ENCODE measurements around the gene ISOC1. TPM values are rescaled to one million over a fixed set of nuclear protein-coding genes. Genes with fewer than 3 reads are reported as not detected.

ISOC1 gene
- total RNA-seq, 3 donors from 2014 or later (not counting 1 experiment from before 2014, with no cell fraction given): 11.3 to 15.5 (median 15.1) TPM

GRCh38 chr5:129069292-129069691, 25.3 kb upstream of the ISOC1 start:
- Mint-ChIP-seq H3K9me3 (no peaks in the 10 kb centered on the region), H3K27ac (no peak overlapping the region), H3K4me1 (no peaks in the 10 kb centered on the region), H3K4me3 (no peak overlapping the region), H3K27me3 (ENCODE audit: low read depth in 2 of 2) (peaks cover 14 to 31% of the 10 kb centered on the region in 2 donors), H3K36me3 (no peaks in the 10 kb centered on the region)
- Histone ChIP-seq H3K27me3 (ENCODE audit: control insufficient read depth, insufficient read depth, low read length) (no peaks in the 10 kb centered on the region), H3K4me1 (ENCODE audit: control insufficient read depth, insufficient read depth, low read length) (no peaks in the 10 kb centered on the region), H3K27ac (ENCODE audit: low read length) (no peak overlapping the region), H3K4me3 (ENCODE audit: low read length) (no peak overlapping the region), H3K9me3 (ENCODE audit: control insufficient read depth, insufficient read depth, low read length) (no peaks in the 10 kb centered on the region), H3K36me3 (ENCODE audit: control insufficient read depth, insufficient read depth, low read length) (no peaks in the 10 kb centered on the region)
- TF ChIP-seq CTCF (IDR thresholded peaks at IDR 0.05): no peak
- no CpG with 5 or more reads among the region's 2 CpGs for WGBS (ENCODE audit: insufficient coverage)
- intact Hi-C loops (cut with micrococcal nuclease): no loop called here
- DNase-seq: no peak
- no peak for ATAC-seq

- Mint-ChIP-seq H3K4me1 (no peaks in the 10 kb centered on the region), H3K9me3 (no peaks in the 10 kb centered on the region), H3K36me3 (no peaks in the 10 kb centered on the region), H3K4me3 (no peak overlapping the region), H3K27me3 (ENCODE audit: low read depth in 2 of 2) (peaks cover 11 to 39% of the 10 kb centered on the region in 2 donors), H3K27ac (no peak overlapping the region)
- Histone ChIP-seq H3K9me3 (ENCODE audit: control insufficient read depth, insufficient read depth, low read length) (no peaks in the 10 kb centered on the region), H3K4me3 (ENCODE audit: low read length) (no peak overlapping the region), H3K27ac (ENCODE audit: low read length) (no peak overlapping the region), H3K4me1 (ENCODE audit: control insufficient read depth, insufficient read depth, low read length) (no peaks in the 10 kb centered on the region), H3K27me3 (ENCODE audit: control insufficient read depth, insufficient read depth, low read length) (no peaks in the 10 kb centered on the region), H3K36me3 (ENCODE audit: control insufficient read depth, insufficient read depth, low read length) (no peaks in the 10 kb centered on the region)
- 92% methylated on average over 2 of the region's 3 CpGs for WGBS (ENCODE audit: insufficient coverage)
- intact Hi-C loops (cut with micrococcal nuclease): no loop called here
- DNase-seq: no peak
- no peak for ATAC-seq
- TF ChIP-seq CTCF (IDR thresholded peaks at IDR 0.05): no peak
Observed at GRCh38 chr5:129073111-129073510, 21.4 kb upstream of the ISOC1 start.

GRCh38 chr5:129074903-129075302, 19.6 kb upstream of the ISOC1 start:
- no peaks in the 10 kb centered on the region for H3K4me1 Mint-ChIP-seq
- H3K4me3 Mint-ChIP-seq: no peak overlapping the region
- Histone ChIP-seq H3K36me3 (ENCODE audit: control insufficient read depth, insufficient read depth, low read length) (no peaks in the 10 kb centered on the region), H3K9me3 (ENCODE audit: control insufficient read depth, insufficient read depth, low read length) (no peaks in the 10 kb centered on the region), H3K27ac (ENCODE audit: low read length) (no peak overlapping the region), H3K4me1 (ENCODE audit: control insufficient read depth, insufficient read depth, low read length) (no peaks in the 10 kb centered on the region), H3K4me3 (ENCODE audit: low read length) (no peak overlapping the region), H3K27me3 (ENCODE audit: control insufficient read depth, insufficient read depth, low read length) (no peaks in the 10 kb centered on the region)
- 70% methylated on average over 3 of the region's 4 CpGs for WGBS (ENCODE audit: insufficient coverage)
- intact Hi-C loops (cut with micrococcal nuclease): no loop called here
- ATAC-seq: no peak
- no peaks in the 10 kb centered on the region for H3K36me3 Mint-ChIP-seq
- H3K27ac Mint-ChIP-seq: no peak overlapping the region
- DNase-seq: no peak
- no peaks in the 10 kb centered on the region for H3K9me3 Mint-ChIP-seq
- TF ChIP-seq CTCF (IDR thresholded peaks at IDR 0.05): no peak
- peaks cover 5 to 29% of the 10 kb centered on the region in 2 donors for H3K27me3 Mint-ChIP-seq (ENCODE audit: low read depth in 2 of 2)

- intact Hi-C loops (cut with micrococcal nuclease): no loop called here
Observed at GRCh38 chr5:129077433-129078075, 17.0 kb upstream of the ISOC1 start.

More at GRCh38 chr5:129077433-129078075, 17.0 kb upstream of the ISOC1 start:
- no peak for TF ChIP-seq CTCF (IDR thresholded peaks at IDR 0.05)
- H3K4me1 Mint-ChIP-seq: no peaks in the 10 kb centered on the region
- H3K36me3 Mint-ChIP-seq: no peaks in the 10 kb centered on the region
- 71% methylated on average over 1 of the region's 3 CpGs for WGBS (ENCODE audit: insufficient coverage)
- Histone ChIP-seq H3K36me3 (ENCODE audit: control insufficient read depth, insufficient read depth, low read length) (no peaks in the 10 kb centered on the region), H3K27me3 (ENCODE audit: control insufficient read depth, insufficient read depth, low read length) (no peaks in the 10 kb centered on the region), H3K4me1 (ENCODE audit: control insufficient read depth, insufficient read depth, low read length) (no peaks in the 10 kb centered on the region), H3K4me3 (ENCODE audit: low read length) (no peak overlapping the region), H3K27ac (ENCODE audit: low read length) (no peak overlapping the region), H3K9me3 (ENCODE audit: control insufficient read depth, insufficient read depth, low read length) (no peaks in the 10 kb centered on the region)
- H3K4me3 Mint-ChIP-seq: no peak overlapping the region
- H3K27me3 Mint-ChIP-seq (ENCODE audit: low read depth in 2 of 2): peaks cover 10 to 37% of the 10 kb centered on the region in 2 donors
- ATAC-seq: no peak
- no peaks in the 10 kb centered on the region for H3K9me3 Mint-ChIP-seq
- no peak for DNase-seq
- no peak overlapping the region for H3K27ac Mint-ChIP-seq

Data from natural killer cell (primary cell).